ENCODE results near the gene KSR2.

DNA sequence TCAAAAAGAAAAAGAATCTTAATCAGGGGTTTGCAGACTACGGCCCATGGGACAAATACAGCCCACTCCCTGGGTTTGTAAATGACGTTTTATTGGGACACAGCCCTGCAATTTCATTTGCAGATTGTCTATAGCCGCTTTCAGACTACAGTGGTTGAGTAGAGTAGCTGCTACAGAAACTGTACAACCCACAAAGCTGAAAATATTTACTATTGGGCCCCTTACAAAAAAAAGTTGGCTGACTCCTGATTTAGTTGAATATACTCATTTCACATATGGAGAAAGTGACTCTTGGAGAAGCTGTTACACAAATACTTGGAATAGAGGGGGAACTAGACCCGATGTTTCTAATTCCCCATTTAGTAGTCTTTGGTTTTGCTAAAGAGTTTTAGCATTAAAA is 444.8 kb downstream of the KSR2 start:
- no peak for TF ChIP-seq EZH2 (IDR thresholded peaks at IDR 0.05)
- TF ChIP-seq POLR2AphosphoS5 (IDR thresholded peaks at IDR 0.05; ENCODE audit: borderline replicate concordance, low read depth, low read length) = no peak

Measured in SK-N-MC (cell line).